Suprapubic skin (tissue), 4 donors: ENCODE data around the gene OR5M11. TPM values are rescaled to one million over a fixed set of nuclear protein-coding genes. Genes with fewer than 3 reads are reported as not detected.

Experiments
- DNase-seq, 2 donors: peaks; one replicate each; pipeline ENCODE4 v3.0.0-alpha.2; 2019; ENCODE audit warnings: low spot score in 2 of 2
- H3K27ac ChIP-seq: fragments of 200-600 bp; sonication (generic); one replicate; pipeline ENCODE4 v1.5.1; 2019
- H3K27me3 ChIP-seq: fragments of 200-600 bp; sonication (generic); one replicate; pipeline ENCODE4 v1.5.1; 2019
- H3K36me3 ChIP-seq: fragments of 200-600 bp; sonication (generic); one replicate; pipeline ENCODE4 v1.5.1; 2019
- H3K4me1 ChIP-seq: fragments of 200-600 bp; sonication (generic); one replicate; pipeline ENCODE4 v1.5.1; 2019
- H3K4me3 ChIP-seq: fragments of 200-600 bp; sonication (generic); one replicate; pipeline ENCODE4 v1.5.1; 2019; ENCODE audit warnings: mild to moderate bottlenecking
- H3K9me3 ChIP-seq: fragments of 200-600 bp; sonication (generic); one replicate; pipeline ENCODE4 v1.5.1; 2019
- CTCF ChIP-seq, 2 donors: fragments of 200-600 bp in 1 of 2; fragments of 450-650 bp in 1 of 2; sonication (generic) in 1 of 2; IDR thresholded peaks; one replicate each; pipeline ENCODE4 v1.5.1; 2016 to 2019; ENCODE audit warnings: antibody characterized with exemption in 2 of 2, mild to moderate bottlenecking in 1 of 2, moderate library complexity in 1 of 2
- EP300 ChIP-seq: sonication (generic); formaldehyde crosslinking; IDR thresholded peaks from one replicate; pipeline ENCODE4 v1.6.1; 2017; ENCODE audit warnings: antibody characterized with exemption
- POLR2A ChIP-seq, 2 donors: fragments of 450-650 bp; IDR thresholded peaks; one replicate each; pipeline ENCODE4 v1.6.1; 2017; ENCODE audit warnings: antibody characterized with exemption in 2 of 2, mild to moderate bottlenecking in 2 of 2, moderate library complexity in 2 of 2
- POLR2AphosphoS5 ChIP-seq, 3 donors: sonication (generic); formaldehyde crosslinking; IDR thresholded peaks; one replicate each; pipeline ENCODE4 v1.6.1; 2017; ENCODE audit warnings: antibody characterized with exemption in 3 of 3
- WGBS: methylation state at CpG from one replicate; pipeline ENCODE4 v1.1.5; 2018; 5-methylcytosine and 5-hydroxymethylcytosine counted together
- total RNA-seq, 4 donors: library from RNA; depleted of rRNA; stranded (reverse); fragments of >200 nt; gene quantifications; one replicate each; pipeline ENCODE4 v1.1.0, GENCODE V29; 2016

The OR5M11 gene
- total RNA-seq, 4 donors from 2014 or later = not detected

DNA sequence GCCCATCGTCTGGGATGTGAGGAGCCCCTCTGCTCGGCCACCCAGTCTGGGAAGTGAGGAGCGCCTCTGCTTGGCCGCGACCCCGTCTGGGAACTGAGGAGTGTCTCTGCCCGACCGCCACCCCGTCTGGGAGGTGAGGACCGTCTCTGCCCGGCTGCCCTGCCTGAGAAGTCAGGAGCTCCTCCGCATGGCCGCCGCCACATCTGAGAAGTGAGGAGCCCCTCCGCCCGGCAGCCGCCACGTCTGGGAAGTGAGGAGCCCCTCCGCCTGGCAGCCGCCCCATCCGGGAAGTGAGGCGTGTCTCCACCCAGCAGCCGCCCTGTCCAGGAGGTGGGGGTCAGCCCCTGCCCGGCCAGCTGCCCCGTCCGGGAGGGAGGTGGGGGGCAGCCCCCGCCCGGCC is 46.0 kb downstream of the OR5M11 start:
- H3K27ac ChIP-seq = no peak overlapping the region
- DNase-seq = no peak
- no peaks in the 10 kb centered on the region for H3K9me3 ChIP-seq
- H3K4me1 ChIP-seq = no peaks in the 10 kb centered on the region
- no peak overlapping the region for H3K4me3 ChIP-seq
- no CpG with 5 or more reads among the region's 28 CpGs for WGBS
- H3K27me3 ChIP-seq = no peaks in the 10 kb centered on the region
- TF ChIP-seq EP300 = no peak
- TF ChIP-seq POLR2A (IDR thresholded peaks at IDR 0.05) = no peak
- TF ChIP-seq POLR2AphosphoS5 (IDR thresholded peaks at IDR 0.05) = no peak
- H3K36me3 ChIP-seq = no peaks in the 10 kb centered on the region

DNA sequence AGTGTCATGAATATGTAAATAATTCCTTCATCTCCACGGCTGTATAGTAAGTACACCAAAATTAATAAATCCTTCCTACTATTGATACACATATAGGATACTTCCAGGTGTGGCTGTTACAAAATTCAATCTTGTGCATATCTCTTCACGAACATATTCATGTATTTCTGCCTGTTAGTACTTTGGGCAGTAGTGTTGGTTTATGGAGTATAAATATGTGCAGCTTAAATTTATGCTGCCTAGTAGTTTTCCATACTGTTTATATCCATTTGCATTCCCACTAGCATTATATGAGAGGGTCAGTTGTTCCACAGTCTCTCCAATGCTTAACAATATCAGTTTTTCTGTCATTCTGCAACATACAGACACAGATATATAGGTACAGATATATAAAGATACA is 47.9 kb downstream of the OR5M11 start:
- Histone ChIP-seq H3K9me3 (no peaks in the 10 kb centered on the region), H3K27ac (no peak overlapping the region), H3K4me1 (no peaks in the 10 kb centered on the region), H3K4me3 (no peak overlapping the region), H3K36me3 (no peaks in the 10 kb centered on the region), H3K27me3 (no peaks in the 10 kb centered on the region)
- no peak for DNase-seq
- 80% methylated on average over 2 of the region's 2 CpGs for WGBS
- TF ChIP-seq POLR2AphosphoS5 (IDR thresholded peaks at IDR 0.05) = no peak
- no peak for TF ChIP-seq POLR2A (IDR thresholded peaks at IDR 0.05)
- no peak for TF ChIP-seq EP300
- no peak for TF ChIP-seq CTCF (IDR thresholded peaks at IDR 0.05)

Other genes with a start within 250 kb of the OR5M11 start
- not detected for gene OR8K3, start 228.1 kb downstream of the OR5M11 start, total RNA-seq
- not detected for gene OR8K1, start 197.2 kb downstream of the OR5M11 start, total RNA-seq
- not detected for gene OR8J1, start 189.0 kb downstream of the OR5M11 start, total RNA-seq
- gene OR8U1, start 167.6 kb downstream of the OR5M11 start, total RNA-seq = not detected
- not detected for gene OR5AL1, start 130.6 kb downstream of the OR5M11 start, total RNA-seq
- not detected for gene OR5M3, start 69.9 kb downstream of the OR5M11 start, total RNA-seq
- gene OR5M8, start 51.9 kb downstream of the OR5M11 start, total RNA-seq = not detected
- gene OR5M10, start 34.5 kb upstream of the OR5M11 start, total RNA-seq = not detected
- not detected for gene OR5M1, start 71.6 kb upstream of the OR5M11 start, total RNA-seq
- gene OR5AP2, start 99.2 kb upstream of the OR5M11 start, total RNA-seq = not detected
- not detected for gene OR5AR1, start 120.4 kb upstream of the OR5M11 start, total RNA-seq
- not detected for gene OR9G1, start 155.8 kb upstream of the OR5M11 start, total RNA-seq
- not detected for gene OR9G4, start 205.4 kb upstream of the OR5M11 start, total RNA-seq